ENCODE measurements around the gene SEPTIN12.

DNA sequence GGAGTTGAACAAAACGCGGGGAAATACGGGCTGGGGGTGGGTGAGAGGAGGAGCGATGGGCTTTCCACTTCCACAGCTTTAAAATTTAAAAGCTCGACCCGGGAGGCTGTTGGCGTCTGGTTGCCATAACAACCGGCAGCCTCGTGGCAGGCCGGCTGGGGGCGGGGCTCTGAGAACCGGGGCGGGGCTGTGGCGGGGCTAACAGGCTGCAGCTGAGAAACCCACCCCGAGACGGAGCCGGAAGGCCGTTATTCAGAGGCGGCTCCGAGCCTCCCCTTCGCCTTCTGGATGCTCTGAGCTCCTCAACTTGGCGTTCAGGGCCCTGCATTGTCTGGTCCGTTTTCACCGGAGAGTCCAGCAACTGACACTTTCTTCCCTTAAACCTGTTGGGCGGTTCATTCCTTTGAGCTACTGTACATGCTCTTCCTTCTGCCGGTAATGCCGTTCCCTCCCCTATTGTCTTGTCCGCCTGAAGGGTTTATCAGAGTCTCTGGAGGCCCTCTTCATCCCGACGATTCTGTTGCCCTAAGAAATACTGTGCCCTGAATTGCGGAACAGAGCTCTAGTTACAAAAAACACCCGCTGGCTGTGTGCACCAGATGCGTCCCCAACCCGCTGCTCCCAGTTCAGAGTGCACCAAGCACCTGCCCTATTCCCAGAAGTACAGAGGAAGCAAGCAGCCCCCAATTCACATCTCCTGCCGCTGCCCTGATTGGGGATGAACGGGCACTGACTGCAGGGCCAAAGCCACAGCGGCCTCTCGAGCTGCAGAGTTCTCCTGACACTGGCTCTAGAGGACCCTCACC lies 53.2 kb downstream of the SEPTIN12 start:
- TF ChIP-seq EZH2 (IDR thresholded peaks at IDR 0.05; ENCODE audit: borderline replicate concordance, low read length): no peak
- TF ChIP-seq, protein P1, sequence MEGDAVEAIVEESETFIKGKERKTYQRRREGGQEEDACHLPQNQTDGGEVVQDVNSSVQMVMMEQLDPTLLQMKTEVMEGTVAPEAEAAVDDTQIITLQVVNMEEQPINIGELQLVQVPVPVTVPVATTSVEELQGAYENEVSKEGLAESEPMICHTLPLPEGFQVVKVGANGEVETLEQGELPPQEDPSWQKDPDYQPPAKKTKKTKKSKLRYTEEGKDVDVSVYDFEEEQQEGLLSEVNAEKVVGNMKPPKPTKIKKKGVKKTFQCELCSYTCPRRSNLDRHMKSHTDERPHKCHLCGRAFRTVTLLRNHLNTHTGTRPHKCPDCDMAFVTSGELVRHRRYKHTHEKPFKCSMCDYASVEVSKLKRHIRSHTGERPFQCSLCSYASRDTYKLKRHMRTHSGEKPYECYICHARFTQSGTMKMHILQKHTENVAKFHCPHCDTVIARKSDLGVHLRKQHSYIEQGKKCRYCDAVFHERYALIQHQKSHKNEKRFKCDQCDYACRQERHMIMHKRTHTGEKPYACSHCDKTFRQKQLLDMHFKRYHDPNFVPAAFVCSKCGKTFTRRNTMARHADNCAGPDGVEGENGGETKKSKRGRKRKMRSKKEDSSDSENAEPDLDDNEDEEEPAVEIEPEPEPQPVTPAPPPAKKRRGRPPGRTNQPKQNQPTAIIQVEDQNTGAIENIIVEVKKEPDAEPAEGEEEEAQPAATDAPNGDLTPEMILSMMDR (IDR thresholded peaks at IDR 0.05; ENCODE audit: low read length): no peak

Data from OCI-LY1 (cell line).